RKO (cell line): ENCODE results near the gene ABCC8.

Source experiments
- DNase-seq: peaks from one replicate; pipeline ENCODE4 v3.0.0-alpha.2; 2016; ENCODE audit warnings: low spot score

Gene ABCC8

GRCh38 chr11:17505146-17505545, 28.5 kb upstream of the ABCC8 start:
- no peak for DNase-seq

DNA sequence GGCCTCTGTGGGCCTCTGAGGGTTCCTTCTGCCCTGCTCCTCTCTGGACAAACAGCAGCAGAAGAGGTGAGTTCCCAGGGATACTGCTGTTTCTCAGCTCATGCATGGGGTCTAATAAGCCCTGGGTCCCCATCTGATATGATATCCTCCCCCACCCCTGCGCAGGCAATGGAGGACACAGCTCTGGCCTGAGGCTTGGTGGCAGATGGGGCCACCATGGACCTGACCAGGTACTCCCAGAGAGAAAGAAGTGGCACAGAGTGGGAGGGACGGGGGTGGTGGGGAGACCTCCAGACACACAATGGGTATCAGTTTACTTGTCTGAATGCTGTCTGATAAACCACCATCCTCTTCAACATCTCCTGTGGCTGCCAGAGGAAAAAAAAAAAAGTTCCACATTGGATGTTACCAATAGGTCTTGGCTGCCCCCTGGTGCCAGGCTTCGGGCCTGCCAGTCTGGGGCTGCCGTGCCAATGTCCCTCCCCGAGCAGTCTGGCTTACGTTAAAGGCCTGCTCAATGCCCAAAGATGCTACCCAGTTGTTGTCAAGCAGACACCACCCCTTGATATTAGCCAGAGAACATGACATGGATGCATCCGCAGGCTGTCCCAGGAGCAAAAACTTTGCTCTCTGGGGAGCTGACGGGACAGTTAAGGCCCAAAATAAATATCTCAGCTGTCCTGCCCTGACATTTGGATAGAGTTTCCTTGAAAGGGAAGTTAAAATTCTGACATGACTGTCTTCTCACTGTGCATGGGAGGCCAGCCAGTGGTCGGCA, 27.9 kb upstream of the ABCC8 start:
- peak; percentile 54 for DNase-seq

- no peak for DNase-seq
These were observed 26.0 kb upstream of the ABCC8 start for GRCh38 chr11:17502630-17503029.

DNA sequence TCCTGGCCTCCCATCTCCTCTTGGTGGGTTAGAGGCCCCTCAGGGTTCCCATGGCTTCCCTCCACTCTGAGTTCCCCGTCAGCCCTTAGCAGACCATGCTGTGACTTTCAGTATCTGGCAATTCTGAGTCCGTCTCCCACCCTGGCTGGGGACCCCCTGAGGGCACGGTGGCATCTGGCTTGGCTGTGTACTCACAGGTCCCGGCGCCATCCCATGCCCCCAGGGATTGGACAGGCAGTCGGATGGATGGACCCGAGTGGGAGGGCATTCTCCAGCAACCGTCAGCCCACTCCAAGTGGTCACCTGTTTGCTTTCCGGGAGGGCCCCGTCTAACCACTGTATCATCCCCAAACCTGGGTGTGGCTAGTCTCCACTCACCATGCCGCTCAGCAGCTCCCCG, 24.0 kb upstream of the ABCC8 start:
- no peak for DNase-seq

- peak; percentile 52 for DNase-seq
These were observed 21.8 kb upstream of the ABCC8 start for GRCh38 chr11:17498475-17498874.

GRCh38 chr11:17498058-17498457, 21.4 kb upstream of the ABCC8 start:
- DNase-seq, result no peak

DNA sequence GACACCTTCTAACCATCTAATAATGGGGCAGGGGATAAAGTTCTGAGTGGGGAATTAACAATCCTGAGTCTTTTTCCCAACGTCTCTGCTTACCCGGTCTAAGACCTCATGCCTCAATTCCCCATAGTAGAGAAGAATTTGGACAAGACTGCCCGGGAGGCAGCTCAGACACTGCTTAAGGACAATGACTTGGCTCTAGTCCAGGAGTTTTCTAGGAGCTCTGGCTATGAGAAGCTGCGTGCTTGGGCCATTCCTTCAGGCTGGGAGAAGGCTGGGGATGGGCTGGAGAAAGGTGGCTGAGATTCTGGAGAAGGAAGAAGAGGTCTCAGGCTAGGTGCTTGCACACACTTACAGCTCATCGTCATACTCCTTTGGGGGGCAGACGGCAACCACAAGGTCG, 19.8 kb upstream of the ABCC8 start:
- no peak for DNase-seq

DNA sequence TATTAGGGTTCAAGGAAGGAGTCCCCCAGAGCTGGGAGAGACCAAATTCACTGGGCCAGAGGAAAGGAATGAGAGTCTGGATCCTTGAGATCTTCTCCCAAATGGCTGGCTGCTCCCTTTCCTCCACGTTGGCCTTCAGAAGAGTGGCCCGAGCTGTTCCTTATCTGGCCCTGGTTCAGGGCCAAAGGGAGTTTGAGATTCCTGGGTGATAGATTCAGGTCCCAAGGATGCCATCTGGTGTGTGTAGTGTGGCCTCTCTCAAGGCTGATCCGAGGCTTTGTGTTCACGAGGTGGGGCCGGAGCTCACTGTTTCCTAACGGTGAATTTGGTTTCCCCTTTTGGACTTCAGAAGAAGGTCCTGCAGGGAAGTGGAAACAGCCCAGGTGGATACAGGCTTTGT, 17.4 kb upstream of the ABCC8 start:
- no peak for DNase-seq

DNA sequence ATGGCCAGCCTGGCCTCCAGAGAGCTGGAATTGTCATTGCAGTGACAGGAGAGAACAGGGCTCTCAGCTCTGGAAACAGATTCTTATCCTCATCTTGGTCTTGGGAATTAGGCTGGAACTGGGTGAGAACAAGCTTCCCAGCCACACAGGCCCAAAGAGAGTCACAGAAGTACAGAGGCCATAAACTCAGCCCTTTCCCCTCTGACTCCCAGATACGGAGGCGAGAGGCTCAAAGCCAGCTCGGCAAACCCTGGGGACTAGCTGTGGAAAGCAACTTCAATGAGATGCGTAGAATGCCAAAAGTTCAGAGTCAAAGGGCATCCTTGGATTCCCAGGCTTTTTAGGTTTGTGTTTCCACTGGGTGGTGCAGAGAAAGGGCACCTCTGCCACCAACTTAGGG, 14.3 kb upstream of the ABCC8 start:
- no peak for DNase-seq

GRCh38 chr11:17490232-17490631, 13.6 kb upstream of the ABCC8 start:
- DNase-seq, result no peak

GRCh38 chr11:17489751-17490150, 13.1 kb upstream of the ABCC8 start:
- DNase-seq, result no peak

DNA sequence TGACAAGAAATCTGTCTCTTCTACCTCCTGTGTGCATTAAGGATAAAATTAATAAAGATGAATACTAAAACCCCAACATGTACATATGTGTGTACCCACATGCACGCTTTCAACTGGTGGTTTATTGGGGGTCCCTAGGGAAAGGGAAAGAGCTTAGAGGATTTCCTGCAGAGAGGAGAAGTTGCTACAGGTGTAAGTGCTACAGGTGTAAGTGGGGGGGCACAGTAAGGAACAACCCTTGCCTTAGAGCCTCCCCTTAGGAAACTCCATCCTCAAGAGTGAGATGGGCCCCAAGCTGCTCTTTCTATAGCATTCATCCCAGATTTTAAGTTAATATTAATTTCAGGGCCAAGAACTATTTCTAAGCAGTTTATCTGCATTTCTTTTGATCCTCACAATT, 11.9 kb upstream of the ABCC8 start:
- no peak for DNase-seq

GRCh38 chr11:17486646-17487045, 10.0 kb upstream of the ABCC8 start:
- no peak for DNase-seq

DNA sequence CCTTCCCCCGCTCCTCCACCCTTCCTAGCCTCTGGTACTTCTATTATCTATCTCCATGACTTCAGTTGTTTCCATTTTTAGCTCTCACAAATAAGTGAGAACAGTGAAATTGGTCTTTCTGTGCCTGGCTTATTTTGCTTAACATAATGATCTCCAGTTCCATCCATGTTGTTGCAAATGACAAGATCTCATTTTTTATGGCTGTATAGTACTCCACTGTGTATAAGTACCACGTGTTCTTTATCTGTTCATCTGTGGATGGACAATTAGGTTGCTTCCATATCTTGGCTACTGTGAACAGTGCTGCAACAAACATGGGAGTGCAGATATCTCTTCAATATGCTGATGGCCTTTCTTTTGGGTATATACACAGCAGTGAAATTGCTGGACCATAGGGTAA, 6.9 kb upstream of the ABCC8 start:
- no peak for DNase-seq

GRCh38 chr11:17481905-17482304, 5.3 kb upstream of the ABCC8 start:
- no peak for DNase-seq

DNA sequence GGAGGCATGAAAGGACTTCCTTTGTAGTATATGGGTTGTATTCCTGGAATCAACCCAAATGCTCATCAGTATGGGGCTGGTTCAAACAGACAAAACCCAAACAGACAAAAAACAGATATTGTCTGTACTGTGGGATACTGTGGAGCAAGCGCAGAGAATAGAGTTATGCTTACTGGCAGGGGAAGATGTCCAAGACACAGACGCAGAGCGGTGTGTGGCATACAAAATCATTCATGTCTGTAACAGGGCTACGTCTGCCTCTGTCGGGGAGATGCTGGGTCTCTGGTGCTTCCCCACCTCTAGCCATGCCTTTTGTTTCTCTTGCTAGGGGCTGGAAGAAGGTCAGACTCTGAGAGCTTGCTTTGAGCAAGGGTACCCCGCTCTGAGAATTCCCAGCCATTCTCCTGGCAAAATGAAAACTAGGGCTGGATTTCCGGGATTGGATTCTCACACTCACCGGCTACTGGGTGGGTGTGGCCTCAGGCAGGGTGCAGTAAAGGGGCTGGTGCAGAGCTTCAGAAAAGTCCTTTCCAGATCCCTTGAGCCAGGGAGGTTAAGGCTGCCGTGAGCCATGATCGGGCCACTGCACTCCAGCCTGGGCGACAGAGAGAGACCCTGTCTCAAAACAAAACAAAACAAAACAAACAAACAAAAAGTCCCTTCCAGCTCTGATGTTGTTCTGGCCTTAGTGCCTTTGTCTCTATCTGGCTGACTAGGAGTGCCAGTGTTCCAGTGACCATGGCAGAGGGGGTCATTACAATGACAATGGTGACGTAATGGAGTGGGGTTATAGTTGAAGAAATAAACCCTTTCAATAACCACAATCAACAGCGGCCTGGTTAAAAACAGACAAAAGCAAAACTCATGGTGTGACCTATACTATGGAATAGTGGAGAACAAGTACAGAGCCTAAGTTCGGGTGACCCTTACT, 2.9 kb upstream of the ABCC8 start:
- no peak for DNase-seq

GRCh38 chr11:17478070-17478469, 1.4 kb upstream of the ABCC8 start:
- no peak for DNase-seq

DNA sequence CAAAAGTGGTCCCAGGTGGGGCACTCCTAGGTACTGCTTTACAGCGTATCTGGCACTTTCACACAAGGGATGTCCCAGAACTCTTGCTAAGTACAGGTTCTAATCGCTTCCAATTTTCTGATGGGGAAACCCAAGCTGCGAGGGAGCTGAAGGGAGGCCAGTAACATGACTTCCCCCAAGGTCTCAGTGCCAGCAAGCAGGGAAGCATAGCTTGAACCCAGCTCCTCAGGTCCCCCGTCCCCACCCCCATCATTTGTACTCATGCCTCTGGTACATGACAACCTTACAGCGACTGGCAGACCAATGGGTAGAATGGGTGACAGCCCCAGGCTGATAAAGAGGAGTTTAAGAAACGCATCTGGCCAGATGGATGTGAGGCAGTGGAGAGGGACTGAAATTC, 716 bp upstream of the ABCC8 start:
- DNase-seq, result no peak

GRCh38 chr11:17477084-17477333, 364 bp upstream of the ABCC8 start:
- no peak for DNase-seq

DNA sequence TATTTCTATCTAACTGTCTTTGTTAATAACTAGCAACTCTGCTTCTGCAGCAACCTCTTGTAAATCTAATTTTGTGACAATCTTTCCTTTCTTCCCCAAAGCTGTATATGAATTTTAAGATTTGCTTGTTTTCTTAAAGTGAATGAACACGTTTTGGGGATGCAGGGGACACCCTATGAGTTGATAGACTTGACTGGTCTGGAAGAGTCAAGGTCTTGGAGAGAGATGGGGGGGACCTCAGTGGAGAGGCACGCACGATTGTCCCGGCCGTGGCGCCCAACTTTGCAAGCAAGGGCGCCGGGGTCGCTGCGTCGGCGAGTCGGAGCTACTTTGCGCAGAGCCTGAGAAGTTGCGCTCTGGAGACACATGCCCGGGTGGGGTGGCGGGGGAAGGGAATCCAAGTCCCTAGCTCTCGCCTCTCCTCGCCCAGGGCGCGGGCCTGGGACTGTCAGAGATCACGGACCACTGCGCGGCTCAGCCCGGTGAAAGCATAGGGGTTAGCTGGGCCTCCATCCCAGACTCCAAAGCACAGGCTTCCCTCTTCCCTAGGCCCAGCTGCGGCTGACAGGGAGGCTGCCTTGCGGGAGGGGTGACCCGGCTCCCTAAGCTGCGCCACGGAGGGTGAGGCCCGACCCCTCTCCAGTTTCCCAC, 854 bp downstream of the ABCC8 start:
- DNase-seq, result no peak

DNA sequence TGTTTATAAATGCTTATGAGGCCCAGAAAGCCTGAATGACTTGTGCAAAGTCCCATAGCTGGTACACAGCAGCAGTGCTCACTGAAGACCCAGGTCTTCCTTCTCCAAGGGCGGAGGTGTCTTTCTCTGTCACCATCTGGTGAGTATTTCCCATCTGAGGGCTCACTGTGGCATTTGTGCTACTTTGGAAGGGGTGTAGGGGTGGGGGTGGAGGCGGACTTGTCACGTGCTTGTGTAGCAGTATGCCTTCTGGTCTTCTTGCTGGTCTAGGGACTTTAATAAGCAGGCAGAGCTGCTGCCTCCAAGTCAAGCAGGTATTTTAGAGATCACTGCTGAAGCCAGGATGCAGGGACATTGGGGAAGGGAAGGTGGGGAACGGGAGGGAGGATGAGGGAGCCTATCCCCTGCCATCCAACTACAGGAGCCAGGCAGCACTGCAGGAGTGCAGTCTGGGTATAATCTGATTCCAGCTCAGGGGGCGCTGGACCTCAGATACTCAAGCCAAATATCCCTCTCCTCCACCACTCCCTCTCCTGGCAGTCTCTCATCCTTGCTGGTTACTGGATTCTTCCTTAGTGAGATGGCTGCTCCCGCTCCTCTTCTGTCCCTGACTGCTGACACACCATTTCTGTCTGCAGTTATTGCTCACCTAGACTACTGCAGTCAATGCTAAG, 3.4 kb downstream of the ABCC8 start:
- DNase-seq, result peak; percentile 44

- no peak for DNase-seq
These were observed 4.2 kb downstream of the ABCC8 start for GRCh38 chr11:17472467-17472866.

- no peak for DNase-seq
These were observed 5.1 kb downstream of the ABCC8 start for GRCh38 chr11:17471501-17471900.
